Fibroblast of skin of back (primary cell): Measurements from ENCODE around the gene PCBD1.

Experiments
- DNase-seq: peaks from one replicate; pipeline ENCODE4 v3.0.0-alpha.2; 2013

Gene PCBD1

GRCh38 chr10:70917226-70917625, 28.9 kb upstream of the PCBD1 start:
- no peak for DNase-seq

GRCh38 chr10:70916241-70916640, 27.9 kb upstream of the PCBD1 start:
- no peak for DNase-seq

- no peak for DNase-seq
These were observed 27.4 kb upstream of the PCBD1 start for GRCh38 chr10:70915806-70916205.

GRCh38 chr10:70915206-70915605, 26.8 kb upstream of the PCBD1 start:
- DNase-seq: no peak

GRCh38 chr10:70914316-70914864, 26.0 kb upstream of the PCBD1 start:
- no peak for DNase-seq

- DNase-seq: no peak
These were observed 25.5 kb upstream of the PCBD1 start for GRCh38 chr10:70913893-70914240.

- DNase-seq: no peak
These were observed 25.0 kb upstream of the PCBD1 start for GRCh38 chr10:70913191-70913892.

- no peak for DNase-seq
These were observed 24.2 kb upstream of the PCBD1 start for GRCh38 chr10:70912556-70912955.

- DNase-seq: no peak
These were observed 23.0 kb upstream of the PCBD1 start for GRCh38 chr10:70911386-70911785.

- no peak for DNase-seq
These were observed 22.3 kb upstream of the PCBD1 start for GRCh38 chr10:70910486-70911341.

GRCh38 chr10:70909326-70909935, 21.1 kb upstream of the PCBD1 start:
- DNase-seq: no peak

- DNase-seq: no peak
These were observed 20.3 kb upstream of the PCBD1 start for GRCh38 chr10:70908406-70909296.

- DNase-seq: no peak
These were observed 19.5 kb upstream of the PCBD1 start for GRCh38 chr10:70907637-70908405.

- no peak for DNase-seq
These were observed 18.7 kb upstream of the PCBD1 start for GRCh38 chr10:70906953-70907636.

- no peak for DNase-seq
These were observed 17.8 kb upstream of the PCBD1 start for GRCh38 chr10:70906031-70906783.

GRCh38 chr10:70905071-70906021, 17.0 kb upstream of the PCBD1 start:
- no peak for DNase-seq

GRCh38 chr10:70903262-70903921, 15.0 kb upstream of the PCBD1 start:
- peak; percentile 51 for DNase-seq

- no peak for DNase-seq
These were observed 14.4 kb upstream of the PCBD1 start for GRCh38 chr10:70902661-70903261.
